HG03060 (cell line): Measurements from ENCODE around the gene IDH2.

Source experiments
- ATAC-seq: cut with Tn5 transposase; IDR thresholded peaks from one replicate; pipeline ENCODE4 v1.9.1; 2021; ENCODE audit warnings: low read depth, moderate number of reproducible peaks; ENCODE audit not compliant: unreplicated experiment

IDH2 gene

DNA sequence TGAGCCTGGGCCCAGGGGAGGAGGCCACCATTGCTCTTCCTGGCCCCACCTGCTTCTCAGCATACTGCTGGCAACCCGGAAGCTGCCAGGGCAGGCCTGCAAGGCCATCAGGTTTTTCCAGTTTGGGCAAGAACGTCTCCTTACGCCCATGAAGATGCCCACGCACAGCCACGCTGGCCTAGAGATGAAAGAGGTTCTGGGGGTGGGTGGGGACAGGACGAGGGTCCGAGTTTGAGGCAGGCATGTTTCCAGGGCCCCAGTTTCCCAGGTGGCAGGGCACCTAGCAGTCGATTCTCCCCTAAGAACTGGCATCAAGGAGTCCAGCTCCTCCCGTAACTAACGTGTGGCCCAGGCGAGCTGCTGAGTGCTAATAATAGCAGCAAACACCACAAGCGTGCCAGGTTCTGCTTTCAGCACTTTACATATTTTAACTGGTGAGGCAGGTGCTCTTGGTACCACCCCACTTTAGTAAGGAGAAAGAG lies 55.3 kb downstream of the IDH2 start:
- no peak for ATAC-seq

DNA sequence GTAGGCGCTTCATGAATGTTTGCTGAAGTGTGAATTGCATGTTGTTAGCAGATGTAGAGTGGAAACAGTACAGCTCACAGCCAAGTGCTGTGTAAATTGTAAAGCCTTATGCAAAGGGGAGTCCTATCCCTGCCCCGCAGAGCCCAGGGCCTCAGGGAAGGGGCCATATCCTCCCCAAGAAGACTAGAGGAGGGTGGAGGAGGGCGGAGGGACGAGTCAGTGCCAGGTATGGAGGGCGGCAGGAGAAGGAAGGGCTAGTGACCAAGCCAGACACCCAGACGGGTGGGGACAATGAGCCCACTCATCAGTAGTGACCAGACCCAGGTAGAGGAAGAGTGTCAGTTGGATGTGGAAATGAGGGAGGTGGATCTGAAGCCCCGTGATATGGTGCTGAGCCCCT lies 56.0 kb downstream of the IDH2 start:
- ATAC-seq, result no peak

DNA sequence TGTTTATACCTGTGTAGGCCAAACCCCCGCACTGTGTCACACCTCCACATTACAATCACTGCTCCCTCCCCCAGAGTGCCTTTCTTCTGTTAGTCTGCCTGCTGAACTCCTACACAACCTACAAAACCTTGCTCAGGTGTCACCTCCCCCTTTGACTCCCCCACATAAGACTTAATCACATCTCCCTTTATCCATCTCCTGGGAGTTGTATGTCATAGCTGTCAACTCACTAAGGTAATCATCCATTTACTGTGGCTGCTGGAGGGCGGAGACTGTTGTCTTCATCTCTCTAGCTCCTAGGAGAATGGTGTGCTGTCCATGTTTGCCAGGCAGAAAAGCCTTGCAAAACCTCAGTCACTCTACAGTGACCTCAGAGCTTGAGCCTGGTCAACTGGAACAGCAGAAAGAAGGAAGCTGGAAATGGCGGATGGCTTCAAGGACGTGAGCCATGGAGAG lies 57.3 kb downstream of the IDH2 start:
- ATAC-seq, result no peak

DNA sequence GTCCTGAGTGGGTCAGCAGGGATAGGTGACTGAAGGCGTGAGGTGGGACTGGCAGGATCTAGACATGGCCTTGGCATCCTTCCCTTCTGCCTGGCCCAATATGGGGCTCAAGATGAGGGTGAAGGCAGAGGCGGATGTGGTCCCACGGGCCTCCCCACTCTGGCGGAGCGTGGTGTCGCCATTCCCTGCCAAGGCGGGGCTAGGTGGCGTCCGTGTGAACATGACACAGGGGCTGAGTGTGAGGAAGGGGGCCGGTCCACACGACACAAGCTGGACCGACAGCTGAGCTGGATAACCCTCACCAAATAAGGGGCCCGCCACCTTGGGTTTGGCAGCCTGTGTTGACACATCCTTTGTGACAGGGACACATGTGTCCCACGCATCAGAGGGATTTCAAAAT lies 58.1 kb downstream of the IDH2 start:
- no peak for ATAC-seq

DNA sequence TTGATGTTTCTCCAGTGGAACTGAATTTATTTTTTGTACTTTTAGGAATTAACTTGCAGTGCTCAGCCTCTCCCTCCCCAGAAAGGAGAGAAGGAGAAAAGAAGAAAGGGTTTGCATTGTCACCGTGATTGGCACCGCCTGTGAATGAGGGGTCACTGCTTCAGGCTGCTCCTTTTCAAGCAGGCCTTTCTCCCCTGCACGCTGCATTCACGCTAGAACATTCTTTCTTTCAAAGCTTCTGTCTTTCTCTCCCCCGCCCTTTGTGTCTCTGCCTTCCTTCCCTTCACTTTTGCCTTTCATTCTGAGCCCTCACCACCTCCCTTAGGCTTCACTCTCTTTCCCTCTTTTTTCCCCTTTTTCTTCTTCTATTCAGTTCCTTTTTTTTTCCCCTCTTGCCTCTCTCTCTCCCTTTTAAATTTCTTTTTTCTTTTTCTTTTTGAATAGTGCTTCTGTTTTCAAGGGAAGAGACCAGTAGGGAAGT lies 58.7 kb downstream of the IDH2 start:
- no peak for ATAC-seq

DNA sequence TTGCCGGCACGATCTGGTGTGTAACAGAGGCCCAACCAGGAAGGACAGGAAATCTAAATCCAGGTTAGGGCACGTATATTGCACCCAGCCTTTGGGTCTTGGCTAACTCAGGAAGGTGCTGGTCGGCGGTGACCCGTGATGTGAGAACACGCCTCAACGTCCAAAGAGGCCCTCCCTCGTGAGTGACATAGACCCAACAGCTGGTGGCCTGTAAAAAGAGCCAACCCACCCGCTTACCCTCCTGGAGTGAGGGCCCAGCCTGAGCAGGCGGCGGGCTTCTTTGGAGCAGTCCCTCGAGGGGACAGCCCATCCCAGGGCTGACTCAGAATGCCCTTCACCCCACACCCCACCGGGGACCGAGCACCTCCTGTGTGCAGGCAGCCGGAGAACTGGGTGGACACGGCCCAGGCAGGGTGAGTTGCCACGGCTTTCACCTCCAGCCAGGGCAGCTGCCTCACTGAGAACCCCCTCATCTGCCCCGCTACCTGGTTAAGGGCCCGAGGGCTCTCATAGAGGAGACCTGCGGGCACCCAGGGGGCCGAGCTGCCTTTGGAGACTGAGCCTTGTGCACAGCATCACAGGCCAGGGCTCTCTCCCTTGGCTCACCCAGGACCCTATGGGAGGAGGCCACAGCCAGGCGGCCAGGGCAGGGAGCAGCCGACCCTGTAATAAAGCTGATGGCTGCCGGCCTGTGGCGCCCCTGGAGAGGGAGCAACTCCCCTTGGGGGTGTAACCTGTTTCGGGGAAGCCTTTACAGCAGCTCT lies 59.3 kb downstream of the IDH2 start:
- ATAC-seq, result no peak

- ATAC-seq, result no peak
Observed at GRCh38 chr15:90042356-90042755, 59.9 kb downstream of the IDH2 start.

GRCh38 chr15:90040618-90041017 lies 61.6 kb downstream of the IDH2 start:
- no peak for ATAC-seq

DNA sequence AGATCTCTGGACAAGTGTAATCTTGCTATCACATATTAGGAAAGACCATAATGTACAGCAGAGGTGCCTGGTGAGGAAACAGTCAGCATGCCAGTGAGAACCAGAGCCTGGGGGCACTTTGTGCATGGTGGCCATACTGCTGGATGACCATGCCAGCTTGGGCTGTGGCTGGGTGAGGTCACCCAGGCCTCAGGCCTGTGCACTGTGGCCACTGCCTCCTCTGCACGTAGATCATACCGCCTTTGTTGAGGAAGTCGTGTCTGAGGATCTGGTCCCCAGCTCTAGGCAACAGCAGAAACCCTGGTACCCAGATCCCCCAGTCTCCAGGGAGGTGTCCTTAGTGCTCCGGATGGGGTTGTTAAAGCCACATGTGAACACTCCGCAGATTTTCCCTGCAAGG lies 62.3 kb downstream of the IDH2 start:
- no peak for ATAC-seq

DNA sequence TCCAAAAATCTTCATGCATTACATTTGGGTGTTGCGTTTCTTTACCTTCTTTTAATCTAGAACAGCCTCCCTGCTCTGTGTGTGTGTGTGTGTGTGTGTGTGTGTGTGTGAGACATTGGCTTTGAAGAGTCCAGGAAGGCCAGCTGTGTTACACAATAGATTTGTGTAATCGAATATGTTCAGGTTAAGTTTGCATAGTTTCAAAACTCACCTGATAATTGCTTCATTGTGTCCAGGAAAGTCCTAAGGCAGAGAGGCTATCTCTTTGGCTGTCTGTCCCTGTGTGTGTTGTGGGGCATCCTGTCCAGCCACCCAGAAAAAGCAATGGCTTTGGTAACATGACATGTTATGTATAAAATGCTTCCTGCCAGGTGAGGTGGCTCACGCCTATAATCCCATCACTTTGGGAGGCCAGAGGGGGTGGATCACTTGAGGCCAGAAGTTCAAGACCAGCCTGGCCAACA lies 63.6 kb downstream of the IDH2 start:
- ATAC-seq, result no peak

GRCh38 chr15:90037961-90038631 lies 64.2 kb downstream of the IDH2 start:
- ATAC-seq, result peak; percentile 85

DNA sequence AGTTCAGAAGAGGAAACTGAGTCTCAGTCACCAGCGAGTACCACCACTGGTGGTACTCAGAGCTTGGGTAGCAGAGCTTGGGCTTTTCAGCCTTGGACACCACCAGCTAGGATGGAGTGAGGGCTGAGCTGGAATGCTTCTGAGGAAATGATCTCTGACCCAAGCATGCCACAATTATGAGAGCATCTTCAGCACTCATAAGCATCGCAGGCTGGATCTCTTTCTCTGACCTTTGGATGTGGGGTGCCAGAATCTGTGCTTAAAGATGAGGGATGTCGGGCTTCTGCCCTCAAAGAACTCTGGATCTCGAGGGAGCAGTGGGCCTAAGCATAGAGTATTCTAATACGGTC lies 64.8 kb downstream of the IDH2 start:
- ATAC-seq, result no peak

- no peak for ATAC-seq
Observed at GRCh38 chr15:90036806-90037510, 65.3 kb downstream of the IDH2 start.

- ATAC-seq, result no peak
Observed at GRCh38 chr15:90036343-90036742, 65.9 kb downstream of the IDH2 start.

GRCh38 chr15:90035840-90036230 lies 66.4 kb downstream of the IDH2 start:
- ATAC-seq, result no peak

DNA sequence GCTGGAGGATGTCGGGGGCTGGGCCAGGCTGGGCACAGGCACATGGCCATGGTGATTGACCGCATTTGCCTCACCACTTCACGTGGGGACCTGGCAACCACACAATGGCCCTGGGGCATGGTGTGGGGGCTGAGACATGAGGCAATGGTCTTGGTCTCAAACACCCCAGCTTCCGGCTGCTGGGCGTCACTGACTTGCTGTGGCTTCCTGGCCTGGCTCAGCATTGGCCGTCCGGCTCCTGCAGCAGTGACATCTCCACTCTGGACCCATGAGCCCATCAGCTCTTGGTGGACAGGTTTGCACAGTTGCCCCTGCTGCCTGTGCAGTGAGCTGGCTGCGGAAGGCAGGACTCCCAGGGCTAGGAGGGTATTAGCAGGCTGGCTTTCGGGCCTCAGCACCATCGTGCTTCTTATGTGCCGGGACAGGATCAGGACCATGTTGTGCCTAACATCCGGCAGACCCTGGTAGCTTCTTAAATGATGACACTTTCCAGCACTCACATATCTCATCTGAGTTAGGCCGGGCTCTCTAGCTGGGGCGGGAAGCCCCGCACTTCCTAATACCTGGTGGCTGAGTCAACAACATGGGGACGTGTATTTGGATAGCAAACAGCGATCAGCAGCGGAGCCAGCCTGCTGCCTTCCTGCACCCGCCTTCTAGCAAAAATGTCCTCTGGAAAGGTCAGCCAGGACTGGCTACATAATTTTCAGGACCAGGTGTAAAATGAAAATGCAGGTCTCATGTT lies 67.0 kb downstream of the IDH2 start:
- no peak for ATAC-seq

DNA sequence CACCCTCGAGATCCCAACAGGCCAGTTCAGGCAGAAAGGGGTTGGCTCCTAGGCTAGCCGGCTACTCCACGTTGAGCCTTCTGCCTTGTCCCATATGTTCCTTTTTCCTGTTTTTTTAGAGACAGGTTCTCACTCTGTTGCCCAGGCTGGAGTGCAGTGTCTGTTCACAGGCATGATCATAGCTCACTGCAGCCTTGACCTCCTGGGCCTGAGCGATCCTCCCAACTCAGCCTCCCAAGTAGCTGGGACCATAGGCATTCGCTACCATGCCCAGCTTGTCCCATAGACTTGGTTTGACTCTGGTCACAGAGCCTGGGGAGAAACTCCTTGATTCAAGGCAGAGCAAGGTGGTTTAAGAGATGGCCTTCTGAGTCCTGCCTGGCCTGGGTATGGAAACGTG lies 68.8 kb downstream of the IDH2 start:
- no peak for ATAC-seq
